Measurements from ENCODE around the gene TM7SF2.
A peak's percentile ranks its signal among the peaks of the same experiment; 100 is the strongest.
"Not testable (repeated sequence)": the region's sequence is repeated elsewhere in the genome, so short reads cannot be mapped to it uniquely, and the experiment has no call there.

TM7SF2 gene

GRCh38 chr11:65130631-65131416 lies 19.2 kb downstream of the TM7SF2 start:
- no peak for DNase-seq (ENCODE audit: low read depth)

DNA sequence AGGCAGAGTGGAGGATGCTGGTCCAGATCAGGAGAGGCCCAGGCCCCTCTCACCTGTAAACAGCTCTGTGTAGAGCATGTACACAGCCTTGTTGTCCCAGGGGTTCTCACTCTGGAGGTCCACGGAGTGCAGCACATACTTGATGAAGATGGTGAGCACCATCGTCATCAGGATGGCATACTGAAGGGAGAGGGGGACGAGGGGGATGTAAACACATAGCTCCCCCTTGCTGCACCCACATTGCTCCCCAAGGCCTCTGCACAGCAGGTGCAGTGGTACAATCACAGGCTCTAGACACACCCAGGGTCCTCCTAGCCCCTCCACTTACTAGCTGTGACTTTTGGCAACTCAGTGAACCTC lies 19.7 kb downstream of the TM7SF2 start:
- no peak for DNase-seq (ENCODE audit: low read depth)

- no peak for DNase-seq (ENCODE audit: low read depth)
Observed at GRCh38 chr11:65131895-65132237, 20.2 kb downstream of the TM7SF2 start.

GRCh38 chr11:65132238-65132987 lies 20.7 kb downstream of the TM7SF2 start:
- DNase-seq (ENCODE audit: low read depth) = no peak

DNA sequence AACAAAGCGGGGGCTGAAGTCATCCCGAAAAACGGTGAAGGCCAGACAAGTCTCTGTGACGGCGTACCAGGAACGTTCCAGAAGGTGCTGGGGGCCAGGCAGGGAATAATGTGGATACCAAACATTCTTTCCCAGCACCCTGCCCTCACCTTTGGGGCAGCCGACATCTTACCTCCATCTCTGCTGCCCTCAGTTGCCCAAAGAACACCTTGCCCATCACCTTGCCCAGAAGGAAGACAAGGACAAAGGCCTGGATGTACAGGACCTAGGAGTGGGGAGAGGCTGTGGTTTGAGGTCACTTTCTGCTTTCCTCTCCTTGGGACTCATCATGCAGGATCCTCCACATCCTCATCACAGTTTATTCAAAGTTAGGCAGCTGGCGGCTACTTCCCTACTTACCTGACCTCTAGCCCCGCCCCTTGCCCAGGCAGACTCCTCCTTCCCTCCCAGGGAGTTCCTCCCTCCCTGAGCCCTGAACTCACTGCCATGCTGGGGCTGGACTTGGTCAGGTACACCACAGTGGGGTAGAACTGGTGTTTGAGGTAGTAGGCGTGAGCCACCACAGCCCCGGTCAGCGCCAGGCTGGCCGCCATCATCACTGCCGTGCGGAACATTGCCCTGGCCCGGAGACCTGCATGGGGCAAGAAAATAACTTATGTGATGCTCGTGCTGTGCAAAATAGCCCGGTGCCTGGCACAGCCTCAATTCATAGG lies 21.5 kb downstream of the TM7SF2 start:
- DNase-seq (ENCODE audit: low read depth) = peak; percentile 37

DNA sequence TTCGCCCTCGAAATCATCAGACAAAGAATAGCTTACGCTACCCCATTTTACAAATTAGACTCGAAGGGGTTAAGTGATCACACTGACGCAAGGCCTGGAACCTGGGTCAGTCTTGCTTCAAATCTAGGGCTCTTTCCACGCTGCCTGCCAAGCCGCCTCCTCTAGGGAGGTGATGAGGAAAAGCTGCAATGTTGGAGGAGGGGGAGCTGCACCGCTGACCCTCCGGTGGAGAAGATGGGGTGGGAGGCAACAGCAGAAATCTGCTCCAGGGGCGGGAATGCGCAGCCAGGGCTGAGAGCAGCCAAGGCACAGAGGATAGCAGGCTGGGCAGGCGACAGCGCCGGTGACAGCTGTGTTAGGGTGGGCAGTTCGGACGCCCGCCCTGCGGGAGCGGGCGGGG lies 22.1 kb downstream of the TM7SF2 start:
- DNase-seq (ENCODE audit: low read depth) = peak; percentile 21

DNA sequence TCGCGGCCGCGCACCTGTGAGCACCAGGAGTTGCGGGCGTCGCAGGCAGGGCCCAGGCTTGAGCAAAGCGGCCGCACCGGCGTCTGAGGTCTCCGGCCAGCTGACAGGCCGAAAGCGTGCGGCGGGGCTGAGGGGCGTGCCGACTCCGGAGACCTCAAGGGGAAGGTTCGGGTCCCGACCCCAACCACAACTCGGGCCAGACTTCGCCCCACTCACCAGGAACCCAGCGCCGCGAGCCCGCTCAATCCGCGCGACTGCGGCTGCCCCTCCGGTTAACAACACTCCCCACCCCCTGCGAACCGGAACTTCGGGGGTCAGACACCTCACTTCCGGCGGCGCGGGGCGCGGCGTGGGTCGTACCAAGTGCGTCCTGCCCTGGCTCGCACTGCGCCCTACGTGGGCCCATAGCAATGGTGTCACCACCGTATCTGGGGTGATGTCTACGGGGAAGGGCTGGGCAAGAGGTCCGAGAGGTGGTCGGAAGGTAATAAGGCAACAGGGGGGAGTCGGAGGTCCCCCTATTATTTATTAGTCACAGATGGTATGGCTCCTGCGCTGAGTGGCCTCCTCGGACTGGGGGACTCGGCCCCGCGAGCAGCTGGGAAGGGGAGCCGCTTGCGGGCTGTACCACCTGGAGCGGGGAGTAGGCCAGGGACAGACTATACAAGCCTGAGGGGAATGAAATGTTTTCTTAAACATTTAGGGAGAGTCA lies 22.7 kb downstream of the TM7SF2 start, which contains the start of gene SYVN1:
Gene SYVN1, minus strand, starts transcription at position 280 of the 712 bp plus-strand sequence. CDS start 918 bp downstream, outside the sequence.
- peak; percentile 90 for DNase-seq (ENCODE audit: low read depth)

- DNase-seq (ENCODE audit: low read depth) = peak; percentile 98
Observed at GRCh38 chr11:65134952-65135632, 23.4 kb downstream of the TM7SF2 start.

GRCh38 chr11:65135633-65136145 lies 24.0 kb downstream of the TM7SF2 start:
- DNase-seq (ENCODE audit: low read depth) = no peak

- DNase-seq (ENCODE audit: low read depth) = no peak
Observed at GRCh38 chr11:65136515-65137096, 24.9 kb downstream of the TM7SF2 start.

GRCh38 chr11:65141896-65142494 lies 30.3 kb downstream of the TM7SF2 start:
- DNase-seq (ENCODE audit: low read depth) = no peak

DNA sequence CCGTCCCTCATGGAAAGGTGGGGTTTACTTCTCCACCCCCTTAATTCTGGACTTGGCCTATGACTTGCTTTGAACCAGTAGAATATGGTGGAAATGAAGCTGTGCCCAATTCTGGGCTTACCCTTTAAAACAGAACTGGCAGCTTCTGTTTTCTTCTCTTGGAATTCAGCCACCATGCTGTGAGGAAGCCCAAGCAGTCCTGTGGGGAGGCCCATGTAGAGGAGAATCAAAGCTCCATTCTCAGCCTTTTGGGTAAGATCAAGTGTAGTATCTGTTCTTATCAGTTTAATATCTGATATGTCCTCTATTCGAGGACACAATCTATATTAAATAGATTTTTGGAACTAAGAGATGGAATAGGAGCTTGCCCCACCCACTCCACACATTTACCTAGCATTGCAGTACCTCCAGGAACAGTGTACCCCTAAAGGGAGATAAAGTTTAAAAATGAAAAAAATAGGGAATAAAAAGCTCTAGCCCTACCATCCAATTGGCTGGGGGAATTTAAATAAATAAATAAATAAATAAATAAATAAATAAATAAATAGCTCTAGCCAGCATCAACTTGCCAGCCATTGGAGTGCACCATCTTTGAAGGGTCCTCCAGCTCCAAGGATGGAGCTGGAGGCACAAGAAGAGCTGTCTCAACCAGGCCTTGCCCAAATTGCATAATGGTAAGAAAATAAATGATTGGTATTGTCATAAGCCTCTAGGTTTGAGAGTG lies 35.8 kb downstream of the TM7SF2 start:
- DNase-seq (ENCODE audit: low read depth) = no peak

GRCh38 chr11:65148657-65149056 lies 37.0 kb downstream of the TM7SF2 start:
- no peak for DNase-seq (ENCODE audit: low read depth)

GRCh38 chr11:65150131-65150508 lies 38.4 kb downstream of the TM7SF2 start:
- not testable (repeated sequence) for DNase-seq (ENCODE audit: low read depth)

GRCh38 chr11:65150509-65151299 lies 39.0 kb downstream of the TM7SF2 start:
- DNase-seq (ENCODE audit: low read depth) = peak; percentile 91

GRCh38 chr11:65151331-65151899 lies 39.7 kb downstream of the TM7SF2 start:
- DNase-seq (ENCODE audit: low read depth) = no peak

DNA sequence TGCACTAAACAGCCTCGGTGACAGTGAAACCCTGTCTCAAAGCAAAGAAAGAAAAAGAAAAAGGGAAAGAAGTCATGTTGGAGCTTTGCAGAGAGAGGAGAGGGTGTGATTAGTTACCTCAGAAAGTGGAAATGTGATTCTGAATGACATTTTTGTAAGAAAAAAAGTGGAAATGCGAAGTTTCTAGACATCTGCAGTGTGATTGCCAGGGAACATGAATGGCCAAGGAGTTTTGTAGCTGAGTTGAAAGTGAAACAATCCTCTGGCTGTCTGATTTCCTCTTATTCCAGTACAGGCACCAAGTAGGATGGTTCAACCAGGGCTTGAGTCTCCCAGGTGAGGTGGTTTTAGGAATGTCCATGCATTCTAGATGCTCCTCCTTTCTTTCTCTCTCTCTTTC lies 40.5 kb downstream of the TM7SF2 start:
- no peak for DNase-seq (ENCODE audit: low read depth)

DNA sequence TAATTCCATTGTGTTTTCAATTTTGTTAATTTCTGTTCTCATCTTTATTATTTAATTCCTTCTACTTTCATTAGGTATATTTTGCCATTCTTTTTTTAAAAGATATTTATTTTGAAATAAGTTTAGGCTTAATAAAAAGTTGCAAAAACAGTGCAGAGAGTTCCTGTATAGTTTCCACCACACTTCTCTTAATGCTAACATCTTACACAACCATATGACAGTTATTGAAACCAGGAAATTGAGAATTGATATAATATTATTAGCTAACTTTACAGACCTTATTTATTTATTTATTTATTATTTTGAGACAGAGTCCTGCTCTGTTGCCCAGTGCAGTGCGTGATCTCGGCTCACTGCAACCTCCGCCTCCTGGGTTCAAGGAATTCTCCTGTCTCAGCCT lies 44.6 kb downstream of the TM7SF2 start:
- DNase-seq (ENCODE audit: low read depth) = no peak

DNA sequence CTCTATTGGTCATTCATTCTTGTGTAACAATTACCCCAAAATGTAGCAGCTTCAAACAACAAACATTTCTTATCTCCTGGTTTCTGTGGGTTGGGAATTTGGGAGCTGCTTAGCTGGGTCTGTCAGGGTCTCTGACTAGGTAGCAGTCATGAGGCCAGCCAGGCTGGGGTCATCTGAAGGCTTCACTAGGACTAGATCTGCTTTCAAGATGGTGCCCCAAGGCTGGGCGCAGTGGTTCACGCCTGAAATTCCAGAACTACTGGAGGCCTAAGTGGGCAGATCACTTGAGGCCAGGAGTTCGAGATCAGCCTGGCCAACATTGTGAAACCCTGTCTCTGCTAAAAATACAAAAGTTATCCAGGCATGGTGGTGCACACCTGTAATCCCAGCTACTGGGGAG lies 45.3 kb downstream of the TM7SF2 start:
- no peak for DNase-seq (ENCODE audit: low read depth)

Data from ELR (cell line).